ENCODE measurements around the gene AADACL3.

The AADACL3 gene

DNA sequence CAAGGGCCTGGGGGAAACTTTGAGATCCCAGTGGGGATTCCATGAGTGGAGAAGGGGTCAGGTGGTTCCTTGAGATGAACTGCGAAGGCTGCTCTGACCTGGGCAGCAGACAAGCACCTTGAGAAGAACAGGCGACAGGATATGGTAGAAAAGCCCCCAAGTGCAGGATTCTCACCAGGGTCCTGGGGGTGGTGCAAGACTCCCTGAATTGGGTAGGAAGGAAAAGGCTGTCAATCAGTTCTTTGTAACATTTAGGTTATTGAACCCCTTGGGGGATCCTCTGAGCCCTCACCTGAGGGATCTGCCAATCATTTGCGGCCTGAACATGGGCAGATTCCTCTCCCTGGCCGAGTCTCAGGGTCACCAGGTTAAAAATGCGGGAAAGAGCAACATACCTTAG lies 55.3 kb downstream of the AADACL3 start:
- TF ChIP-seq, protein P1, sequence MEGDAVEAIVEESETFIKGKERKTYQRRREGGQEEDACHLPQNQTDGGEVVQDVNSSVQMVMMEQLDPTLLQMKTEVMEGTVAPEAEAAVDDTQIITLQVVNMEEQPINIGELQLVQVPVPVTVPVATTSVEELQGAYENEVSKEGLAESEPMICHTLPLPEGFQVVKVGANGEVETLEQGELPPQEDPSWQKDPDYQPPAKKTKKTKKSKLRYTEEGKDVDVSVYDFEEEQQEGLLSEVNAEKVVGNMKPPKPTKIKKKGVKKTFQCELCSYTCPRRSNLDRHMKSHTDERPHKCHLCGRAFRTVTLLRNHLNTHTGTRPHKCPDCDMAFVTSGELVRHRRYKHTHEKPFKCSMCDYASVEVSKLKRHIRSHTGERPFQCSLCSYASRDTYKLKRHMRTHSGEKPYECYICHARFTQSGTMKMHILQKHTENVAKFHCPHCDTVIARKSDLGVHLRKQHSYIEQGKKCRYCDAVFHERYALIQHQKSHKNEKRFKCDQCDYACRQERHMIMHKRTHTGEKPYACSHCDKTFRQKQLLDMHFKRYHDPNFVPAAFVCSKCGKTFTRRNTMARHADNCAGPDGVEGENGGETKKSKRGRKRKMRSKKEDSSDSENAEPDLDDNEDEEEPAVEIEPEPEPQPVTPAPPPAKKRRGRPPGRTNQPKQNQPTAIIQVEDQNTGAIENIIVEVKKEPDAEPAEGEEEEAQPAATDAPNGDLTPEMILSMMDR (IDR thresholded peaks at IDR 0.05), result no peak

DNA sequence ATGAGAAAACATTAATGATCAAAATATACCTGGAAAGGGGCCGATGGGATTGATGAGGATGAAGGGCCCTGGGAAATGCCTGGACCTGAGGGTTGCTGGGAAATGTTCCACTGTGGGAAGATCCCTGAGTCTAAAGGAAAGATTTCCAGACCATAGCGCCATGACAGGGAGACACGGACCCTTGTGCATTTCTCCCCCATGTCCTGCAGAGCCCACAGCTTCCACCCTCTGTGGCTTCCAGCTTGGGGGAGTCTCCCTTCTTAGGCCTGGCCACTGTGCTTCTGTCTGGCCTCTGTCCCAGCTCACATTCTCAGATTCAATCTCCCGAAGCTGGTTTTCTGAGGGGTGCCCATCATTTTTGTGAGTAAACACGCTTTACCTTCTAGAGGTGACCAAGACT lies 56.6 kb downstream of the AADACL3 start:
- TF ChIP-seq, protein P1 (IDR thresholded peaks at IDR 0.05), result no peak

DNA sequence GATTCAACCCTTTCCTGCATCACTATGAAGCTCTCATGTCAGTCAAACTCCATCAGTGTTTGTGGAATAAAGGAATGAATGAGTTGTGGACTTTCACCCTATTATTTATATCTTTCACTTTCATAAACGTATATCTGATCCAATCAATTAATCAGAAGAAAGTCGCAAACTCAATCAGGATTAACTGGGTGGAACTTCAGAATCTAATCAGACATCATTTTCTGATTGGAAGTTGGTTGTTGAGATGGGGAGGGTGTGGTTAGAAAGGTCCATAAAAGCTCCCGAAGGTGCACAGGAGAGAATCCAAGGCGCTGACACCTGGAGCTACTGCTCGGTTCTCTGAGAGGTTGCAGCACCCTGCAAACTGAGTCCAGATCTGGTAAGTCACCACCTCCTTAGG lies 57.5 kb downstream of the AADACL3 start, which contains the start of gene PRAMEF12:
Gene PRAMEF12, plus strand, starts transcription at position 301 of the 400 bp plus-strand sequence. CDS start 1,130 bp downstream, outside the sequence.
- TF ChIP-seq, protein P1 (IDR thresholded peaks at IDR 0.05), result no peak

DNA sequence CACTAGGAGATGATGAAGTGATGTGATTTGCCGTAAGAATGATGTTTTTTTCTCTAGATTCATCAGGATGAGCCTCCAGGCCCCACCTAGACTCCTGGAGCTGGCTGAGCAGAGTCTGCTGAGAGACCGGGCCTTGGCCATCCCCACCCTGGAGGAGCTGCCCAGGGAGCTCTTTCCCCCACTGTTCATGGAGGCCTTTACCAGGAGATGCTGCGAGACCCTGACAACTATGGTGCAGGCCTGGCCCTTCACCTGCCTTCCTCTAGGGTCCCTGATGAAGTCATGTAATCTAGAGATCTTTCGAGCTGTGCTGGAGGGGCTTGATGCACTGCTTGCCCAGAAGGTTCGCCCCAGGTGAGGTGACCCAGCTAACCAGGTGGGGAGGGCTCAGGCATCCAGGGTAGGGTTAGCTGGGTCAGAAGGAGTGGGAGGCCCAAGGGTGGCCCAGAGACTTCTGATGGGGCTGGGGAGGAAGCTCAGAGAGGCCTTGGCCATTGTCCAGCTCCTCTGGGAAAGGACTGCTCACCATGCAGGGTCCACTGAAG lies 59.0 kb downstream of the AADACL3 start:
- TF ChIP-seq, protein P1 (IDR thresholded peaks at IDR 0.05), result no peak

DNA sequence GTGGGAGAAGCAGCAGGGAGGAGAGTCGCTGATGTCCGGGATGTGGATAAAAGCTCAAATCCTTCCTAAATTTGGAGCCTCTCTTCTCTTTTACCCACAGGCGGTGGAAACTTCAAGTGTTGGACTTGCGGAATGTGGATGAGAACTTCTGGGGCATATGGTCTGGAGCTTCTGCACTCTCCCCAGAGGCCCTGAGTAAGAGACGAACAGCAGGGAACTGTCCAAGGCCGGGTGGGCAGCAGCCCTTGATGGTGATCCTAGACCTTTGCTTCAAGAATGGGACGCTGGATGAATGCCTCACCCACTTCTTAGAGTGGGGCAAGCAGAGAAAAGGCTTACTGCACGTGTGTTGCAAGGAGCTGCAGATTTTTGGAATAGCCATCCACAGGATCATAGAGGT lies 59.5 kb downstream of the AADACL3 start:
- TF ChIP-seq, protein P1 (IDR thresholded peaks at IDR 0.05), result no peak

DNA sequence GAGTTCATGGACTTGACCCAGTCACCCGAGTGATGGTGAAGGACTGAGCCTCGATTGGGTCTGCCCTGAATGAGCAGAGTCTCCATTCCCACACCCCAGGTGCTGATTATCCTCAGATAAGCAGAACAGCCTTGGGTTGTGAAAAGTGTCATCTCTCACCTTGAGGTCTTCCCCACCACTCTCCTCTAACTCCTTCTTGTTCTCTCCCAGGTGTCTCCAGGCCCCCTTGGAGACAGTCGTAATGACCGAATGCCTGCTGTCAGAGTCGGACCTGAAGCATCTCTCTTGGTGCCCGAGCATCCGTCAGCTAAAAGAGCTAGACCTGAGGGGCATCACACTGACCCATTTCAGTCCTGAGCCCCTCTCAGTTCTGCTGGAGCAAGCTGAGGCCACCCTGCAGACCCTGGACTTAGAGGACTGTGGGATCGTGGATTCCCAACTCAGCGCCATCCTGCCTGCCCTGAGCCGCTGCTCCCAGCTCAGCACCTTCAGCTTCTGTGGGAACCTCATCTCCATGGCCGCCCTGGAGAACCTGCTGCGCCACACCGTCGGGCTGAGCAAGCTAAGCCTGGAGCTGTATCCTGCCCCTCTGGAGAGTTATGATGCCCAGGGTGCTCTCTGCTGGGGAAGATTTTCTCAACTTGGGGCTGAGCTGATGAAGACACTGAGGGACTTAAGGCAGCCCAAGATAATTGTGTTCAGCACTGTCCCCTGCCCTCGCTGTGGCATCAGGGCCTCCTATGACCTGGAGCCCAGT lies 61.1 kb downstream of the AADACL3 start:
- TF ChIP-seq, protein P1 (IDR thresholded peaks at IDR 0.05), result no peak
